HCT116 (cell line): Measurements from ENCODE around the gene MSH4. TPM values are rescaled to one million over a fixed set of nuclear protein-coding genes. Genes with fewer than 3 reads are reported as not detected.
"Not testable (repeated sequence)": the region's sequence is repeated elsewhere in the genome, so short reads cannot be mapped to it uniquely, and the experiment has no call there.

Experiments
- ATAC-seq: fragments of 200-7000 bp; cut with Tn5 transposase; 2 replicates; pipeline ENCODE4 v1.9.1; 2020; ENCODE audit warnings: mild to moderate bottlenecking, moderate library complexity
- BruUV-seq: library from RNA; stranded (reverse); fragments of 400-500 nt; replicated peaks from 2 replicates; lab custom pipeline; 2021; lab: Mats Ljungman, UMichigan
- CTCF ChIA-PET: fragments of 300-600 bp; sonication (Branson Sonifier 250); formaldehyde crosslinking; loops from one replicate; lab custom pipeline; 2021; ENCODE audit warnings: antibody characterized with exemption; lab: Charles Lee
- POLR2A ChIA-PET: fragments of 300-600, 350-600 bp; sonication (Branson Sonifier 250); formaldehyde crosslinking; loops from one replicate; lab custom pipeline; 2021; ENCODE audit warnings: antibody characterized with exemption; lab: Charles Lee
- RAD21 ChIA-PET, 2 experiments: fragments of 300-600 bp; sonication (Branson Sonifier 250); formaldehyde crosslinking; loops; one replicate each; lab custom pipeline; 2023; ENCODE audit warnings: low total read pairs in 2 of 2; ENCODE audit not compliant: uncharacterized antibody in 2 of 2, unreplicated experiment in 2 of 2, low non-redundant PET in 1 of 2; lab: Charles Lee
- DNase-seq: peaks from one replicate; pipeline ENCODE4 v3.0.0-alpha.2; 2010; ENCODE audit warnings: low read depth, low spot score
- H2AFZ ChIP-seq: fragments of 200-600 bp; shearing (Covaris generic), sonication (generic); 2 replicates; pipeline ENCODE4 v1.6.1; 2017; ENCODE audit warnings: low read depth, mixed run types, mixed read lengths, antibody characterized with exemption, low read length; ENCODE audit not compliant: poor library complexity, severe bottlenecking
- H3K27ac ChIP-seq: 2 replicates; pipeline ENCODE4 v1.5.1; 2012; ENCODE audit warnings: low read depth, low read length
- H3K27me3 ChIP-seq: fragments of 200-600 bp; sonication (generic); 2 replicates; pipeline ENCODE4 v1.6.1; 2016; ENCODE audit warnings: mixed run types, low read length, mixed read lengths; ENCODE audit not compliant: insufficient read depth
- H3K36me3 ChIP-seq, 2 experiments: fragments of 200-500 bp in 1 of 2; fragments of 200-600 bp in 1 of 2; sonication (Bioruptor generic) in 1 of 2; sonication (generic) in 1 of 2; 2 replicates each; pipeline versions ENCODE4 v1.5.1 to v1.6.1; 2014 to 2016; ENCODE audit warnings: low read length in 2 of 2, inconsistent platforms in 1 of 2, mixed read lengths in 1 of 2, mixed run types in 1 of 2; ENCODE audit not compliant: insufficient read depth in 2 of 2, control insufficient read depth in 1 of 2
- H3K4me1 ChIP-seq, 2 experiments: fragments of 200-600 bp in 1 of 2; sonication (generic) in 1 of 2; 2 replicates each; pipeline versions ENCODE4 v1.5.1 to v1.6.1; 2012 to 2017; ENCODE audit warnings: low read length in 2 of 2, inconsistent platforms in 1 of 2, mild to moderate bottlenecking in 1 of 2, mixed read lengths in 1 of 2, mixed run types in 1 of 2, moderate library complexity in 1 of 2; ENCODE audit not compliant: insufficient read depth in 2 of 2, control insufficient read depth in 1 of 2
- H3K4me2 ChIP-seq: fragments of 200-600 bp; sonication (generic); 2 replicates; pipeline ENCODE4 v1.6.1; 2017; ENCODE audit warnings: mixed run types, low read length, mixed read lengths
- H3K4me3 ChIP-seq, 2 experiments: fragments of 200-600 bp in 1 of 2; sonication (generic) in 1 of 2; replicated peaks in 1 of 2; 2 replicates each; pipeline ENCODE4 v1.5.1; 2011 to 2016; ENCODE audit warnings: low read length in 2 of 2, control low read depth in 1 of 2, low read depth in 1 of 2, mild to moderate bottlenecking in 1 of 2, mixed read lengths in 1 of 2, mixed run types in 1 of 2
- H3K79me2 ChIP-seq: fragments of 200-600 bp; sonication (generic); 2 replicates; pipeline ENCODE4 v1.6.1; 2017; ENCODE audit warnings: mild to moderate bottlenecking, mixed run types, low read length, moderate library complexity, mixed read lengths; ENCODE audit not compliant: insufficient read depth
- H3K9ac ChIP-seq: fragments of 200-600 bp; sonication (generic); 2 replicates; pipeline ENCODE4 v1.6.1; 2016; ENCODE audit warnings: low read length, mixed read lengths
- H3K9me2 ChIP-seq: fragments of 200-600 bp; sonication (generic), shearing (Covaris generic); 2 replicates; pipeline ENCODE4 v1.6.1; 2017; ENCODE audit warnings: mixed run types, mild to moderate bottlenecking, moderate library complexity; ENCODE audit not compliant: insufficient read depth
- H3K9me3 ChIP-seq, 2 experiments: fragments of 200-500 bp in 1 of 2; fragments of 200-600 bp in 1 of 2; sonication (Bioruptor generic) in 1 of 2; sonication (generic) in 1 of 2; 2 replicates each; pipeline ENCODE4 v1.6.1; 2014 to 2017; ENCODE audit warnings: low read length in 2 of 2, mixed read lengths in 2 of 2, inconsistent platforms in 1 of 2, low read depth in 1 of 2, mild to moderate bottlenecking in 1 of 2, mixed run types in 1 of 2, moderate library complexity in 1 of 2; ENCODE audit not compliant: control insufficient read depth in 1 of 2, insufficient read depth in 1 of 2
- H4K20me1 ChIP-seq: fragments of 200-600 bp; sonication (generic), shearing (Covaris generic); 2 replicates; pipeline ENCODE4 v1.6.1; 2017; ENCODE audit warnings: mixed run types, mild to moderate bottlenecking, moderate library complexity; ENCODE audit not compliant: insufficient read depth
- ELF1 ChIP-seq: IDR thresholded peaks from 2 replicates; pipeline ENCODE4 v1.6.1; 2012; ENCODE audit warnings: low read depth, borderline replicate concordance
- POLR2A ChIP-seq: IDR thresholded peaks from 2 replicates; pipeline ENCODE4 v1.7.0; 2011; ENCODE audit warnings: borderline replicate concordance; ENCODE audit not compliant: insufficient read depth, insufficient read length; ENCODE audit errors: extremely low read depth
- SP1 ChIP-seq: IDR thresholded peaks from 2 replicates; pipeline ENCODE4 v1.6.1; 2012; ENCODE audit warnings: low read depth
- intact Hi-C: fragments of 100-400 bp; cut with micrococcal nuclease; formaldehyde crosslinking; loops from 2 replicates; pipeline ENCODE4 v1.10.0; 2022
- total RNA-seq: library from RNA; stranded (reverse); gene quantifications from one replicate; pipeline ENCODE4 v1.2.1, GENCODE V29; 2021; ENCODE audit not compliant: unreplicated experiment
- TF ChIP-seq, protein P1 (sequence below): IDR thresholded peaks from 2 replicates; pipeline ENCODE4 v1.6.1; 2012; ENCODE audit warnings: low read depth

MSH4 gene
- total RNA-seq, 1 experiment from 2014 or later: 1.7 TPM

DNA sequence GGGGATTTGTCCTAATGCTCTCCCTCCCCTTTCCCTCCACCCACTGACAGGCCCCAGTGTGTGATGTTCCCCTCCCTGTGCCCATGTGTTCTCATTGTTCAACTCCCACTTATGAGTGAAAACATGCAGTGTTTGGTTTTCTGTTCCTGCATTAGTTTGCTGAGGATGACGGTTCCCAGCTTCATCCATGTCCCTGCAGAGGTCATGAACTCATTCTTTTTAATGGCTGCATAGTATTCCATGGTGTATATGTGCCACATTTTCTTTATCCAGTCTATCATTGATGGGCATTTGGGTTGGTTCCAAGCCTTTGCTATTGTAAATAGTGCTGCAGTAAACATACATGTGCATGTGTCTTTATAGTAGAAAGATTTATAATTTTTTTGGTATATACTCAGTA, 26.9 kb downstream of the MSH4 start:
- RAD21 ChIA-PET, H3K4me2 ChIP-seq, H3K4me1 ChIP-seq, BruUV-seq, H2AFZ ChIP-seq, H3K27ac ChIP-seq, H3K4me3 ChIP-seq, H3K79me2 ChIP-seq, intact Hi-C loops, H3K27me3 ChIP-seq, ATAC-seq, H3K36me3 ChIP-seq, H3K9me3 ChIP-seq, CTCF ChIA-PET, H3K9me2 ChIP-seq, H3K9ac ChIP-seq, POLR2A ChIA-PET, H4K20me1 ChIP-seq, DNase-seq: not testable (repeated sequence)

GRCh38 chr1:75836528-75837100, 39.9 kb downstream of the MSH4 start:
- POLR2A ChIA-PET: no interaction called here
- TF ChIP-seq POLR2A (no peak), SP1 (no peak), ELF1 (no peak)
- TF ChIP-seq, protein P1, sequence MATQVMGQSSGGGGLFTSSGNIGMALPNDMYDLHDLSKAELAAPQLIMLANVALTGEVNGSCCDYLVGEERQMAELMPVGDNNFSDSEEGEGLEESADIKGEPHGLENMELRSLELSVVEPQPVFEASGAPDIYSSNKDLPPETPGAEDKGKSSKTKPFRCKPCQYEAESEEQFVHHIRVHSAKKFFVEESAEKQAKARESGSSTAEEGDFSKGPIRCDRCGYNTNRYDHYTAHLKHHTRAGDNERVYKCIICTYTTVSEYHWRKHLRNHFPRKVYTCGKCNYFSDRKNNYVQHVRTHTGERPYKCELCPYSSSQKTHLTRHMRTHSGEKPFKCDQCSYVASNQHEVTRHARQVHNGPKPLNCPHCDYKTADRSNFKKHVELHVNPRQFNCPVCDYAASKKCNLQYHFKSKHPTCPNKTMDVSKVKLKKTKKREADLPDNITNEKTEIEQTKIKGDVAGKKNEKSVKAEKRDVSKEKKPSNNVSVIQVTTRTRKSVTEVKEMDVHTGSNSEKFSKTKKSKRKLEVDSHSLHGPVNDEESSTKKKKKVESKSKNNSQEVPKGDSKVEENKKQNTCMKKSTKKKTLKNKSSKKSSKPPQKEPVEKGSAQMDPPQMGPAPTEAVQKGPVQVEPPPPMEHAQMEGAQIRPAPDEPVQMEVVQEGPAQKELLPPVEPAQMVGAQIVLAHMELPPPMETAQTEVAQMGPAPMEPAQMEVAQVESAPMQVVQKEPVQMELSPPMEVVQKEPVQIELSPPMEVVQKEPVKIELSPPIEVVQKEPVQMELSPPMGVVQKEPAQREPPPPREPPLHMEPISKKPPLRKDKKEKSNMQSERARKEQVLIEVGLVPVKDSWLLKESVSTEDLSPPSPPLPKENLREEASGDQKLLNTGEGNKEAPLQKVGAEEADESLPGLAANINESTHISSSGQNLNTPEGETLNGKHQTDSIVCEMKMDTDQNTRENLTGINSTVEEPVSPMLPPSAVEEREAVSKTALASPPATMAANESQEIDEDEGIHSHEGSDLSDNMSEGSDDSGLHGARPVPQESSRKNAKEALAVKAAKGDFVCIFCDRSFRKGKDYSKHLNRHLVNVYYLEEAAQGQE: no peak
- ATAC-seq (no peak), DNase-seq (no peak)
- H3K4me2 ChIP-seq: no peak overlapping the region
- no peaks in the 10 kb centered on the region for H4K20me1 ChIP-seq
- CTCF ChIA-PET: no interaction called here
- H3K9me3 ChIP-seq: no peaks in the 10 kb centered on the region
- BruUV-seq: no TSS peak
- no peak overlapping the region for H2AFZ ChIP-seq
- H3K4me1 ChIP-seq: no peaks in the 10 kb centered on the region
- RAD21 ChIA-PET: no interaction called here
- no peaks in the 10 kb centered on the region for H3K9me2 ChIP-seq
- H3K27ac ChIP-seq: no peak overlapping the region
- H3K36me3 ChIP-seq: no peaks in the 10 kb centered on the region
- H3K79me2 ChIP-seq: no peaks in the 10 kb centered on the region
- no peak overlapping the region for H3K9ac ChIP-seq
- no peaks in the 10 kb centered on the region for H3K27me3 ChIP-seq
- intact Hi-C loops: no loop called here
- no peak overlapping the region for H3K4me3 ChIP-seq
